Upper lobe of left lung (tissue), 6 donors: ENCODE measurements around the gene ATP2B1. TPM values are rescaled to one million over a fixed set of nuclear protein-coding genes. Genes with fewer than 3 reads are reported as not detected.

Experiments
- ATAC-seq, 2 donors: fragments of 200-7000 bp; cut with Tn5 transposase; one replicate each; pipeline ENCODE4 v1.9.1; 2022; ENCODE audit warnings: mild to moderate bottlenecking in 2 of 2, moderate library complexity in 2 of 2; ENCODE audit not compliant: low FRiP score in 2 of 2
- DNase-seq, 2 donors: peaks; one replicate each; pipeline ENCODE4 v3.0.0-alpha.2; 2019 to 2020
- H3K27ac ChIP-seq, 4 donors: fragments of 200-600 bp; sonication (generic); one replicate each; pipeline ENCODE4 v1.5.1; 2016 to 2019
- H3K27me3 ChIP-seq, 4 donors: fragments of 200-600 bp; sonication (generic); one replicate each; pipeline ENCODE4 v1.5.1; 2017 to 2019
- H3K36me3 ChIP-seq, 4 donors: fragments of 200-600 bp; sonication (generic); one replicate each; pipeline ENCODE4 v1.5.1; 2016 to 2019
- H3K4me1 ChIP-seq, 4 donors: fragments of 200-600 bp; sonication (generic); one replicate each; pipeline ENCODE4 v1.5.1; 2018 to 2019
- H3K4me3 ChIP-seq, 4 donors: fragments of 200-600 bp; sonication (generic); one replicate each; pipeline ENCODE4 v1.5.1; 2017 to 2019; ENCODE audit warnings: mild to moderate bottlenecking in 2 of 4, moderate library complexity in 1 of 4
- H3K9me3 ChIP-seq, 4 donors: fragments of 200-600 bp; sonication (generic); one replicate each; pipeline ENCODE4 v1.5.1; 2018 to 2019
- EP300 ChIP-seq, 4 donors: sonication (generic); formaldehyde crosslinking; IDR thresholded peaks; one replicate each; pipeline ENCODE4 v1.5.1; 2017; ENCODE audit warnings: antibody characterized with exemption in 4 of 4, control low read depth in 2 of 4
- POLR2A ChIP-seq, 4 donors: fragments of 450-650 bp; IDR thresholded peaks; one replicate each; pipeline ENCODE4 v1.5.1; 2016 to 2017; ENCODE audit warnings: antibody characterized with exemption in 4 of 4, mild to moderate bottlenecking in 2 of 4
- POLR2AphosphoS5 ChIP-seq, 2 donors: sonication (generic); formaldehyde crosslinking; IDR thresholded peaks; one replicate each; pipeline ENCODE4 v1.5.1; 2017; ENCODE audit warnings: antibody characterized with exemption in 2 of 2
- WGBS, 2 donors: methylation state at CpG; one replicate each; pipeline ENCODE4 v1.1.5; 2017 to 2018; 5-methylcytosine and 5-hydroxymethylcytosine counted together
- total RNA-seq, 6 donors: library from RNA; depleted of rRNA in 4 of 6; stranded (reverse); fragments of >200 nt in 4 of 6; gene quantifications; one replicate each; pipeline versions ENCODE4 v1.1.0 to v1.2.1, GENCODE V29; 2016 to 2021
- TF ChIP-seq, protein P1 (sequence below), 6 experiments: fragments of 450-650 bp in 4 of 6; fragments of 200-600 bp in 2 of 6; sonication (generic) in 2 of 6; IDR thresholded peaks; one replicate each; pipeline ENCODE4 v1.5.1; 2016 to 2019; ENCODE audit warnings: antibody characterized with exemption in 6 of 6
- donor health status: DM: no; HTN: no; CAD: no; lungs with moderate emphysema.
- donor health status: DM: no; HTN: yes; CAD: no; lungs with severe emphysema.

Gene ATP2B1
- total RNA-seq, 6 donors from 2014 or later = 15.2 to 50.0 (median 36.3) TPM

DNA sequence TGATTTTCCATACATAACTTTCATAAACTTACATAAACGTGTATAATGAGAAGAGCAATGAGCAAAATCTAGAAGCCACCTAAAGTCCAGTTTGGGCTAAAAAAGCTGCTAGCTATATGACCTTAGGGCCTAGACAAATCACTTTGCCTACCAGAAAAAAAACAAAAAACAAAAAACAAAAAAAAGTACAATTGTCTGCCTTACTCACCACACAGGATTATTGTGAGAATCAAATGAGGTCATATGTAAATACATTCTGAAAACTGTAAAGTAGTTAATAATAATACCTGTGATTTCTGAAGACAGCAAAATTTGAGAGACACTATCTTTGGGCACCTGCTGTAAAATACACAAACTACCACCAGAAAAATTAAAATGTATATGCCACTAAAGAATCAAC, 4.2 kb downstream of the ATP2B1 start:
- Histone ChIP-seq H3K4me3 (no peak overlapping the region), H3K36me3 (no peaks in the 10 kb centered on the region), H3K27ac (no peak overlapping the region), H3K9me3 (no peaks in the 10 kb centered on the region), H3K27me3 (no peaks in the 10 kb centered on the region), H3K4me1 (peaks cover 3 to 29% (median 13%) of the 10 kb centered on the region in 4 donors)
- WGBS, 2 donors = 88 to 92% methylated on average over 1 of the region's 1 CpG
- no peak for ATAC-seq
- DNase-seq = no peak
- TF ChIP-seq, protein P1, sequence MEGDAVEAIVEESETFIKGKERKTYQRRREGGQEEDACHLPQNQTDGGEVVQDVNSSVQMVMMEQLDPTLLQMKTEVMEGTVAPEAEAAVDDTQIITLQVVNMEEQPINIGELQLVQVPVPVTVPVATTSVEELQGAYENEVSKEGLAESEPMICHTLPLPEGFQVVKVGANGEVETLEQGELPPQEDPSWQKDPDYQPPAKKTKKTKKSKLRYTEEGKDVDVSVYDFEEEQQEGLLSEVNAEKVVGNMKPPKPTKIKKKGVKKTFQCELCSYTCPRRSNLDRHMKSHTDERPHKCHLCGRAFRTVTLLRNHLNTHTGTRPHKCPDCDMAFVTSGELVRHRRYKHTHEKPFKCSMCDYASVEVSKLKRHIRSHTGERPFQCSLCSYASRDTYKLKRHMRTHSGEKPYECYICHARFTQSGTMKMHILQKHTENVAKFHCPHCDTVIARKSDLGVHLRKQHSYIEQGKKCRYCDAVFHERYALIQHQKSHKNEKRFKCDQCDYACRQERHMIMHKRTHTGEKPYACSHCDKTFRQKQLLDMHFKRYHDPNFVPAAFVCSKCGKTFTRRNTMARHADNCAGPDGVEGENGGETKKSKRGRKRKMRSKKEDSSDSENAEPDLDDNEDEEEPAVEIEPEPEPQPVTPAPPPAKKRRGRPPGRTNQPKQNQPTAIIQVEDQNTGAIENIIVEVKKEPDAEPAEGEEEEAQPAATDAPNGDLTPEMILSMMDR (IDR thresholded peaks at IDR 0.05) = no peak

DNA sequence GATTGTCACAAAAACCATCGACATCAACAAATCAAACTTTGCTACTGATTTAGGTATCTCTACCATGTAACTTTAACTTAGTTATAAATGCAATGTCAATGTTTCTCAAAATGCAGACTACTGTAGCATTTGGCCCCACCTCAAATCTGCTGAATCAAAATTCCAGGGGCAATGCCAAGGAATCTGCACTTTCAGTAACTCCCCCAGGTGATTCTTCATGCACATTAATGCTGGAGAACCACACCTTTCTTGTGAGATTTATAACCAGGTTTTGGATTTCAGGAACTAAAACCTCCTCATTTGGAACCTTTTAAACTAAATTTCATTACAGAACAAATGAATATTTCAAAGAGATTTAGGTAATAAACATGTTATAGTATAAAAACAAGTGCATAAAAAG, 4.9 kb downstream of the ATP2B1 start:
- H3K9me3 ChIP-seq = no peaks in the 10 kb centered on the region
- TF ChIP-seq POLR2A (IDR thresholded peaks at IDR 0.05) (no peak), EP300 (IDR thresholded peaks at IDR 0.05) (no peak), POLR2AphosphoS5 (IDR thresholded peaks at IDR 0.05) (no peak)
- TF ChIP-seq, protein P1 (IDR thresholded peaks at IDR 0.05) = no peak
- H3K4me3 ChIP-seq = no peak overlapping the region
- DNase-seq (no peak), ATAC-seq (no peak)
- no peaks in the 10 kb centered on the region for H3K36me3 ChIP-seq
- H3K27ac ChIP-seq = no peak overlapping the region
- WGBS, 2 donors = 70 to 83% methylated on average over 1 of the region's 1 CpG
- no peaks in the 10 kb centered on the region for H3K27me3 ChIP-seq
- H3K4me1 ChIP-seq = peaks cover 3 to 29% (median 13%) of the 10 kb centered on the region in 4 donors

DNA sequence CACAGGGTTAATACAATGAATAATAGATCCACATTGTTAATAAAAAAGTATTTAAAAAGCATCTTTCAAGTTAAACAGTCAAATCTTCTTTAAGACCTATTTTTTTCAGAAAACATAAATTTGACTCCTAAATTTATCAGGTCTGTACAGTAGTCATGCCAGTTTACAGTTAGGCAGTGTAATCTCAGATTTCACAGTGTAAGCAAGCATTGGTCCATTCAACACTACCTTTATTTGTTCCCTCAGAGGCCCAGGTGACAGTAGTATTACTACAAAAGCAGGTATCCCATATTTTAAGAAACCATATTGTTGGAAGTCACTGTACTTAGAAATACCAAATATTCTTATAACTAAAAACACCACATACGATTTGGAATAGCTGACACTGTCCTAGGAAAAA, 6.1 kb downstream of the ATP2B1 start:
- Histone ChIP-seq H3K36me3 (no peaks in the 10 kb centered on the region), H3K27me3 (no peaks in the 10 kb centered on the region), H3K9me3 (no peaks in the 10 kb centered on the region), H3K4me3 (no peak overlapping the region), H3K27ac (no peak overlapping the region), H3K4me1 (peaks cover 3 to 24% (median 12%) of the 10 kb centered on the region in 4 donors)
- DNase-seq (no peak), ATAC-seq (no peak)
- WGBS, 2 donors = 94 to 100% methylated on average over 1 of the region's 1 CpG
- TF ChIP-seq POLR2A (IDR thresholded peaks at IDR 0.05) (no peak), POLR2AphosphoS5 (IDR thresholded peaks at IDR 0.05) (no peak), EP300 (IDR thresholded peaks at IDR 0.05) (no peak)
- TF ChIP-seq, protein P1 (IDR thresholded peaks at IDR 0.05) = no peak

DNA sequence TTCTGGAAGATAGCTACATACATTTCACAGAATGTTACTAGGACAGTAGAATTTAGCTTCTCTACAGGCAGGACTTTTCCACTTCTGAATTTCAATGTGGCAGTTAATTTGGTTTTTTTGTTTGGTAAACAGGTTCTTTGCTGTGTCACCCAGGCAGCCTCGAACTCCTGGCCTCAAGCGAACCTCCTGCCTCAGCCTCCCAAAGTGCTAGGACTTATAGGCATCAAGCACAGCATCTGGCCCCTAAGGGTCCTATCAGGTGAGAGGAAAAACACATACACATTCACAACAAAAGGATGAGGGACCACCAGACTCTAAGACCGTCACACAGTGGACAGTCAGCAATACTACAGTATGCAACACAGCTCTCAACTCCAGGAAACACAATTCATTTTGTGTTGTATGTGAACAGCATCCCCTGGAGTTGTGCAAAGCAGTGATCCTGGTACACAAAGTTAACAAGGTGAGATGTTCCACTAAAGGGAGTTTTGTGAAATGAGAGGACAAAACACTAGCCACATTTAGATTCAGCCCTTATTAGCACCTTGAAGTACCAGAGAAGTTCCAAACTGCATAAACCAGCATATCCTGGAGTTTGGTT, 6.9 kb downstream of the ATP2B1 start:
- Histone ChIP-seq H3K27me3 (no peaks in the 10 kb centered on the region), H3K36me3 (no peaks in the 10 kb centered on the region), H3K27ac (no peak overlapping the region), H3K4me3 (no peak overlapping the region), H3K4me1 (peaks cover 0 to 16% (median 6%) of the 10 kb centered on the region in 4 donors), H3K9me3 (no peaks in the 10 kb centered on the region)
- no peak for DNase-seq
- TF ChIP-seq EP300 (IDR thresholded peaks at IDR 0.05) (no peak), POLR2AphosphoS5 (IDR thresholded peaks at IDR 0.05) (no peak), POLR2A (IDR thresholded peaks at IDR 0.05) (no peak)
- TF ChIP-seq, protein P1 (IDR thresholded peaks at IDR 0.05) = no peak
- ATAC-seq = no peak
- WGBS, 2 donors = 98 to 100% methylated on average over 3 of the region's 3 CpGs

DNA sequence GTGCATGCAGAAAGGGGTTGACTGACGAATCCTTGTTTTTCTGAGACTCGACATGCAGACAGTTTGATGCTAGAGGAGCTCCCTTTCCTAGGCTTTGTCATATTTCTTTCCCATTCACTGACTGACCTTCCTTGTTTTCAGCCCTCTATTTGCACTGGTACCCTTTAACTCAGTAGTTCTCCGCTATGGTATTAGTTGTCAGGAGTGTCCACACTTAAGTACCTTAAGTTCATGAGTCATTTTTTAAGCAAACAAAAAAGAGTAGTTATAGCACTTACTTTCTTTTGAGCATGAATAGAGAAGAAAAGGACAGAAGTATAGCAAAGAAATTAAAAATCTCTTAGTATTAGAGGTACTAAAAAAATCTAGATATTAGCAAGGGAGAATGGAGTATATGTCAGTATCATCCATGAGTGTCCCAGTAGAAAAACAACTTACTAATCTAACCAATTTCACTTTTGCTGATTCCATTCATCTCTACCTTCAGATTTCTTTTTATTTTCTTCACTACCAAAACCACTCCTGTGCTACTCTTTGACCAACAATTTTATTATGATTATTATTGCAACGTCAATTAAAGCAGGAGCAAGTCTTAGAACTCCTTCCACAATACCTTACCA, 8.3 kb downstream of the ATP2B1 start:
- ATAC-seq (peak; percentile 31 to 55), DNase-seq (no peak)
- Histone ChIP-seq H3K4me1 (peaks cover 0 to 7% (median 3%) of the 10 kb centered on the region in 4 donors), H3K27me3 (no peaks in the 10 kb centered on the region), H3K27ac (no peak overlapping the region), H3K4me3 (no peak overlapping the region), H3K9me3 (no peaks in the 10 kb centered on the region), H3K36me3 (no peaks in the 10 kb centered on the region)
- 67 to 82% methylated on average over 4 of the region's 4 CpGs for WGBS, 2 donors
- TF ChIP-seq POLR2AphosphoS5 (IDR thresholded peaks at IDR 0.05) (no peak), EP300 (IDR thresholded peaks at IDR 0.05) (no peak), POLR2A (IDR thresholded peaks at IDR 0.05) (no peak)
- TF ChIP-seq, protein P1 (IDR thresholded peaks at IDR 0.05) = no peak
